Measurements from ENCODE around the gene GRID1. TPM values are rescaled to one million over a fixed set of nuclear protein-coding genes. Genes with fewer than 3 reads are reported as not detected.

The GRID1 gene
- total RNA-seq, 1 donor from 2014 or later: 2.7 TPM

GRCh38 chr10:86312701-86313270, 53.8 kb downstream of the GRID1 start:
- no peak for DNase-seq

- no peak for DNase-seq
Measured at GRCh38 chr10:86311906-86312305, 54.7 kb downstream of the GRID1 start.

GRCh38 chr10:86311190-86311589, 55.4 kb downstream of the GRID1 start:
- no peak for DNase-seq

GRCh38 chr10:86310702-86311101, 55.9 kb downstream of the GRID1 start:
- no peak for DNase-seq

- DNase-seq: no peak
Measured at GRCh38 chr10:86310291-86310690, 56.3 kb downstream of the GRID1 start.

- DNase-seq: no peak
Measured at GRCh38 chr10:86308056-86308455, 58.5 kb downstream of the GRID1 start.

- no peak for DNase-seq
Measured at GRCh38 chr10:86306628-86307278, 59.8 kb downstream of the GRID1 start.

- DNase-seq: no peak
Measured at GRCh38 chr10:86305521-86305920, 61.1 kb downstream of the GRID1 start.

- DNase-seq: no peak
Measured at GRCh38 chr10:86304436-86304835, 62.2 kb downstream of the GRID1 start.

- no peak for DNase-seq
Measured at GRCh38 chr10:86303626-86304025, 63.0 kb downstream of the GRID1 start.

GRCh38 chr10:86301971-86302370, 64.6 kb downstream of the GRID1 start:
- no peak for DNase-seq

GRCh38 chr10:86300931-86301830, 65.4 kb downstream of the GRID1 start:
- no peak for DNase-seq

GRCh38 chr10:86300399-86300925, 66.1 kb downstream of the GRID1 start:
- no peak for DNase-seq

- DNase-seq: no peak
Measured at GRCh38 chr10:86299562-86299961, 67.0 kb downstream of the GRID1 start.

- no peak for DNase-seq
Measured at GRCh38 chr10:86298501-86299001, 68.0 kb downstream of the GRID1 start.

GRCh38 chr10:86295791-86296190, 70.8 kb downstream of the GRID1 start:
- DNase-seq: no peak

GRCh38 chr10:86295351-86295750, 71.2 kb downstream of the GRID1 start:
- DNase-seq: no peak

- DNase-seq: no peak
Measured at GRCh38 chr10:86294346-86295265, 72.0 kb downstream of the GRID1 start.

GRCh38 chr10:86293396-86293791, 73.2 kb downstream of the GRID1 start:
- DNase-seq: no peak

- DNase-seq: no peak
Measured at GRCh38 chr10:86292462-86293395, 73.9 kb downstream of the GRID1 start.
